Psoas muscle (tissue), 8 donors: ENCODE results near the gene ABHD2. TPM values are rescaled to one million over a fixed set of nuclear protein-coding genes. Genes with fewer than 3 reads are reported as not detected.
"Not testable (repeated sequence)": the region's sequence is repeated elsewhere in the genome, so short reads cannot be mapped to it uniquely, and the experiment has no call there.

Source experiments
- ATAC-seq, 4 donors: fragments of 200-7000 bp; cut with Tn5 transposase; one replicate each; pipeline ENCODE4 v1.9.1; 2020; ENCODE audit warnings: moderate library complexity in 3 of 4, mild to moderate bottlenecking in 2 of 4
- DNase-seq, 2 donors: peaks; one replicate each; pipeline ENCODE4 v3.0.0-alpha.2; 2020
- H3K27ac ChIP-seq: fragments of 200-600 bp; one replicate; pipeline ENCODE4 v1.8.0; 2022
- H3K27me3 ChIP-seq, 3 donors: fragments of 200-600 bp in 1 of 3; one replicate each; pipeline versions ENCODE4 v1.6.1 to v1.8.0; 2013 to 2022; ENCODE audit warnings: low read length in 2 of 3, mild to moderate bottlenecking in 2 of 3, moderate library complexity in 1 of 3; ENCODE audit not compliant: insufficient read depth in 3 of 3
- H3K36me3 ChIP-seq, 2 donors: fragments of 200-600 bp in 1 of 2; one replicate each; pipeline versions ENCODE4 v1.6.1 to v1.8.0; 2013 to 2022; ENCODE audit warnings: low read depth in 1 of 2, mild to moderate bottlenecking in 1 of 2, moderate library complexity in 1 of 2; ENCODE audit not compliant: insufficient read depth in 1 of 2
- H3K4me1 ChIP-seq: fragments of 200-600 bp; one replicate; pipeline ENCODE4 v1.8.0; 2022
- H3K4me3 ChIP-seq: fragments of 200-600 bp; one replicate; pipeline ENCODE4 v1.8.0; 2022; ENCODE audit warnings: mild to moderate bottlenecking
- H3K9me3 ChIP-seq: fragments of 200-600 bp; one replicate; pipeline ENCODE4 v1.8.0; 2022
- CTCF ChIP-seq: fragments of 200-600 bp; IDR thresholded peaks from one replicate; pipeline ENCODE4 v1.8.0; 2022; ENCODE audit warnings: antibody characterized with exemption
- WGBS, 3 donors: extraction: QIAGEN DNeasy Blood & Tissue Kit; methylation state at CpG; one replicate each; pipeline versions ENCODE4 v1.1.6 to v1.1.7; 2013; 5-methylcytosine and 5-hydroxymethylcytosine counted together
- intact Hi-C, 2 donors: fragments of 100-400 bp; cut with DNase I; formaldehyde crosslinking; loops; one replicate each; pipeline versions ENCODE4 v1.11.0 to v1.14.2; 2022
- polyA plus RNA-seq, 3 donors: library from polyadenylated mRNA; stranded (reverse); fragments of 200-250 nt; gene quantifications; one replicate each; pipeline ENCODE4 v1.2.3, GENCODE V29; 2013
- total RNA-seq, 4 donors: library from RNA; stranded (reverse); fragmentation: NEBNext Ultra II Directional in 2 of 4; extraction: Animal tissue kit (Norgen Biotek cat#: 25700) in 2 of 4; gene quantifications; one replicate each; pipeline versions ENCODE4 v1.2.1 to v1.2.4, GENCODE V29; 2021 to 2023
- donor health status: healthy with polysubstance abuse.
- donor health status: DM: no; HTN: no; CAD: no; lungs with moderate emphysema.
- donor health status: Bipolar disorder and iron deficiency.
- donor health status: healthy.
- donor health status: DM: yes; HTN: yes; CAD: no.
- donor health status: DM: no; HTN: no; CAD: no.
- donor health status: DM: no; HTN: no; CAD: no.
- donor health status: DM: yes; HTN: yes; CAD: no.

The ABHD2 gene
- total and polyA plus RNA-seq, 7 donors, result 10.8 to 215 (median 66.1) TPM

DNA sequence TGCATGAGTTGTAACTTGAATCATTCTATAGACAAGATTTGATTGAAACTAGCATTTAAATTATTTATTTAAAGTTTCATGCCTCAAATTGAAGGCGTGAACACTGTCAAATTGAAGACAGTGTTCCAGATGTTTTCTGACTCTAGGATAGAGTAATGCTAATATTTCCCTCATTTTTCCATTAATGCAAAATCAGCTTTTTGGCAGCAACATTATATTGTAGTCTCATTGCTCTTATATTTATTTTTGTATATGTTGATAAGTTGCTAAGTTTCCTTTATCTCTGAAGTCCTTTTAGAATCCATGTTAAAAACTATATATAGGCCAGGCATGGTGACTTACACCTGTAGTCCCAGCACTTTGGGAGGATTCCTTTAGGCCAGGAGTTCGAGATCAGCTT, 160.3 kb downstream of the ABHD2 start:
- Histone ChIP-seq H3K36me3 (no peaks in the 10 kb centered on the region), H3K27ac (no peak overlapping the region), H3K4me3 (no peak overlapping the region), H3K9me3 (no peaks in the 10 kb centered on the region), H3K4me1 (peaks cover 8% of the 10 kb centered on the region), H3K27me3 (no peaks in the 10 kb centered on the region)
- no peak for TF ChIP-seq CTCF
- intact Hi-C loops, result no loop called here
- DNase-seq (no peak), ATAC-seq (no peak)
- WGBS, 3 donors, result 95 to 99% (median 98%) methylated on average over 2 of the region's 2 CpGs

DNA sequence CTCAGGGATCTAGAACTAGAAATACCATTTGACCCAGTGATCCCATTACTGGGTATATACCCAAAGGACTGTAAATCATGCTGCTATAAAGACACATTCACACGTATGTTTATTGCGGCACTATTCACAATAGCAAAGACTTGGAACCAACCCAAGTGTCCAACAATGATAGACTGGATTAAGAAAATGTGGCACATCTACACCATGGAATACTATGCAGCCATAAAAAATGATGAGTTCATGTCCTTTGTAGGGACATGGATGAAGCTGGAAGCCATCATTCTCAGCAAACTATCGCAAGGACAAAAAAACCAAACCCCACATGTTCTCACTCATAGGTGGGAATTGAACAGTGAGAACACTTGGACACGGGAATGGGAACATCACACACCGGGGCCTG, 161.9 kb downstream of the ABHD2 start:
- H3K36me3 ChIP-seq, intact Hi-C loops, H3K4me3 ChIP-seq, H3K27me3 ChIP-seq, DNase-seq, ATAC-seq, H3K4me1 ChIP-seq, H3K27ac ChIP-seq, H3K9me3 ChIP-seq: not testable (repeated sequence)
- WGBS, 3 donors, result 87 to 95% (median 93%) methylated on average over 5 of the region's 5 CpGs

Other genes with a start within 250 kb of the ABHD2 start
- gene HAPLN3, start 192.9 kb upstream of the ABHD2 start, total RNA-seq, result 1 to 10 TPM; 3.5 to 5.8 (median 4.4) TPM
- gene HAPLN3, start 192.9 kb upstream of the ABHD2 start, polyA plus RNA-seq, result 1 to 10 TPM; 1.2 to 5.4 (median 1.5) TPM
- 100 to 1,000 TPM; 137 to 771 (median 335) TPM for gene MFGE8, start 175.1 kb upstream of the ABHD2 start, total RNA-seq
- gene MFGE8, start 175.1 kb upstream of the ABHD2 start, polyA plus RNA-seq, result 100 to 1,000 TPM; 218 to 274 (median 253) TPM
- gene RLBP1, start 133.1 kb downstream of the ABHD2 start, total RNA-seq, result not detected
- under 1 TPM in 1 of 3 donors, not detected in 2; 0.03 TPM for gene RLBP1, start 133.1 kb downstream of the ABHD2 start, polyA plus RNA-seq
- gene FANCI, start 155.5 kb downstream of the ABHD2 start, total RNA-seq, result 1 to 10 TPM in 2 of 4 donors, under 1 TPM in 2; 0.69 to 2.3 (median 1.0) TPM
- gene FANCI, start 155.5 kb downstream of the ABHD2 start, polyA plus RNA-seq, result 1 to 10 TPM in 1 of 3 donors, under 1 TPM in 2; 0.48 to 1.6 (median 0.72) TPM
- gene POLG, start 246.4 kb downstream of the ABHD2 start, total RNA-seq, result 10 to 100 TPM; 47.7 to 56.0 (median 51.1) TPM
- 10 to 100 TPM; 32.6 to 64.5 (median 58.4) TPM for gene POLG, start 246.4 kb downstream of the ABHD2 start, polyA plus RNA-seq